ENCODE measurements around the gene UBE2O. TPM values are rescaled to one million over a fixed set of nuclear protein-coding genes. Genes with fewer than 3 reads are reported as not detected.

The UBE2O gene
- total and polyA plus RNA-seq, 2 donors, result 14.0 to 18.3 TPM

DNA sequence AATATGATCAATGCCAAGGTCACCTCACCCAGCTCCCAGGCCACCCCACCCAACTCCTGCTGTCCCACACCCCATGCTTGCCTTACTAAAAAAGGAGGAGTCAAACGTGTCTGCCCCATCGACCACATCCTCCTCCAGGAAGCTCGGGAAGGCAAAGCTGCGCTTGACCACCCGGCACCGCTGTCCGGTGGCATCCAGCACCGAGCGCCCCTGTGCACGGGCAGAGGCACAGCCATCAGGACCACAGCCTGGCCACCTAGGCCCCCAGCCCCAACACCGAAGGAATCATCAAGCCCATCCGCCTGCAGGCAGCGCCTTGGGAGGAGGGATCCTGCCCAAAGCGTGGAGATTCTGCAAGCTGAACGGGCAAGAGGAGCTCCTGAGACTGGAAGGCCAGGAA, 24.6 kb upstream of the UBE2O start:
- H3K4me1 ChIP-seq (ENCODE audit: insufficient read depth), result no peaks in the 10 kb centered on the region
- no peak for DNase-seq (ENCODE audit: extremely low spot score)
- no peak overlapping the region for H3K27ac ChIP-seq (ENCODE audit: low read depth)
- WGBS, result 89% methylated on average over 15 of the region's 15 CpGs
- H3K4me3 ChIP-seq (ENCODE audit: low read depth, low read length), result no peak overlapping the region
- H3K36me3 ChIP-seq (ENCODE audit: insufficient read depth), result no peaks in the 10 kb centered on the region

DNA sequence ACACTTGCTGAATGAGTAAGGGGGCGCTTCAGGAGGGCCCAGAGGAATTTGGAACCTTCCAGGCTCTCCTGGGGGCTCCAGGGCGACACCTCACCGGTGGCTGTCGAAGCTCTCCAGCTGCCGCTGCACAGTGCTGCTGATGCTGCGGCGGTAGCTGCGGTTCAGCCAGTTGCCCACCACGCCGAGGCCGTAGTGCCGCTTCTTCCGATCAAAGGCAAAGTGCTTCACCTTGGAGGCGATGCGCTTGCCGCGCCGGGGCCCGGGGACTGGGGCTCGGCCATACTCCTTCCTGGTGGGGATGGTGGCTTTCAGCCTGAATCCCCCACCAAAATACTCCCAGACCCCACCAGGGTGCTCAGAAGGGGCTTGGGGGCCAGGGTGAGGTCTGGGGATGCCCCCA, 23.8 kb upstream of the UBE2O start:
- no peak overlapping the region for H3K27ac ChIP-seq (ENCODE audit: low read depth)
- WGBS, result 88% methylated on average over 20 of the region's 20 CpGs
- H3K4me3 ChIP-seq (ENCODE audit: low read depth, low read length), result no peak overlapping the region
- no peak for DNase-seq (ENCODE audit: extremely low spot score)
- H3K36me3 ChIP-seq (ENCODE audit: insufficient read depth), result no peaks in the 10 kb centered on the region
- no peaks in the 10 kb centered on the region for H3K4me1 ChIP-seq (ENCODE audit: insufficient read depth)

DNA sequence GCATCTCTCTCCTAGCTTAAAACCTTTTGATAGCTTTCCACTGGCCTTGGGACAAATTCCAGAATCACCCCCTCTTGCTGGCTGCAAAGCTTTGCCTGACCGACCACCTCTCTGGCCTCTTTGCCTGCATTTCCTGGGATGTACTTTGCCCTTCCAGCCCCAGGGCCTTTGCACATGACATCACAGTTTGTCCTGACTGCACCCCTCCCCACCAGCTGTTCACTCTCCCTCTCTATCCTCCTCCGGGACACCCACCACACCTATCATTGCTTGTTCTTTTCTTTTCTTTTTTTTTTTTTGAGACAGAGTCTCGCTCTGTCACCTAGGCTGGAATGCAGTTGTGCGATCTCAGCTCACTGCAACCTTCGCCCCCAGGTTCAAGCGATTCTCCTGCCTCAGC, 22.4 kb upstream of the UBE2O start:
- Histone ChIP-seq H3K36me3 (ENCODE audit: insufficient read depth) (no peaks in the 10 kb centered on the region), H3K4me1 (ENCODE audit: insufficient read depth) (no peaks in the 10 kb centered on the region), H3K4me3 (ENCODE audit: low read depth, low read length) (no peak overlapping the region), H3K27ac (ENCODE audit: low read depth) (no peak overlapping the region)
- 98% methylated on average over 6 of the region's 6 CpGs for WGBS
- no peak for DNase-seq (ENCODE audit: extremely low spot score)

DNA sequence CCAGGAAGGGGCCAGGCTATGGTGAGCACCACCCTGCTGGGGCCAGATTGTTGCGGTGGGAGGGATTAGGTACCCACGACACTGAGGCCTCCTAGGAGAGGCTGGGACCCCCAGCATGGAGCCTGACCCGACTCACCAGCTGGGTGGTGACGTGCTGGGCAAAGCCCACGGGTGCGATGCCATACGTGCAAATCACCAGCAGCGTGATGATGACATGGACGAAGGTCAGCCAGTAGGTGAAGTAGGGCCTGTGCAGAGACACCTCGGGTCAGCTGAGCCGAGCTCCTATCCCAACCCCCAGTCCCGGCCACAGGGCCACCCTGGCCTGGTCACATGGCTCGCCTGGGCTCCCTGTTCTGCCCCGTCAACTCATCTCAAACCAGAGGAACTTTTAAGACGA, 21.9 kb upstream of the UBE2O start:
- WGBS, result 95% methylated on average over 15 of the region's 15 CpGs
- Histone ChIP-seq H3K4me1 (ENCODE audit: insufficient read depth) (no peaks in the 10 kb centered on the region), H3K27ac (ENCODE audit: low read depth) (no peak overlapping the region), H3K4me3 (ENCODE audit: low read depth, low read length) (no peak overlapping the region), H3K36me3 (ENCODE audit: insufficient read depth) (no peaks in the 10 kb centered on the region)
- DNase-seq (ENCODE audit: extremely low spot score), result no peak

- no peak overlapping the region for H3K4me3 ChIP-seq (ENCODE audit: low read depth, low read length)
- DNase-seq (ENCODE audit: extremely low spot score), result no peak
- H3K4me1 ChIP-seq (ENCODE audit: insufficient read depth), result no peaks in the 10 kb centered on the region
- no peaks in the 10 kb centered on the region for H3K36me3 ChIP-seq (ENCODE audit: insufficient read depth)
- WGBS, result 93% methylated on average over 14 of the region's 14 CpGs
- H3K27ac ChIP-seq (ENCODE audit: low read depth), result no peak overlapping the region
Measured at GRCh38 chr17:76474238-76474637, 21.3 kb upstream of the UBE2O start.

GRCh38 chr17:76473541-76473985, 20.6 kb upstream of the UBE2O start:
- Histone ChIP-seq H3K36me3 (ENCODE audit: insufficient read depth) (no peaks in the 10 kb centered on the region), H3K4me1 (ENCODE audit: insufficient read depth) (no peaks in the 10 kb centered on the region), H3K4me3 (ENCODE audit: low read depth, low read length) (no peak overlapping the region), H3K27ac (ENCODE audit: low read depth) (no peak overlapping the region)
- 85% methylated on average over 18 of the region's 18 CpGs for WGBS
- no peak for DNase-seq (ENCODE audit: extremely low spot score)

GRCh38 chr17:76472726-76473125, 19.8 kb upstream of the UBE2O start:
- Histone ChIP-seq H3K36me3 (ENCODE audit: insufficient read depth) (no peaks in the 10 kb centered on the region), H3K4me1 (ENCODE audit: insufficient read depth) (no peaks in the 10 kb centered on the region), H3K27ac (ENCODE audit: low read depth) (no peak overlapping the region), H3K4me3 (ENCODE audit: low read depth, low read length) (no peak overlapping the region)
- WGBS, result 94% methylated on average over 11 of the region's 11 CpGs
- DNase-seq (ENCODE audit: extremely low spot score), result no peak

- Histone ChIP-seq H3K4me1 (ENCODE audit: insufficient read depth) (no peaks in the 10 kb centered on the region), H3K4me3 (ENCODE audit: low read depth, low read length) (no peak overlapping the region), H3K36me3 (ENCODE audit: insufficient read depth) (no peaks in the 10 kb centered on the region), H3K27ac (ENCODE audit: low read depth) (no peak overlapping the region)
- WGBS, result 88% methylated on average over 15 of the region's 15 CpGs
- no peak for DNase-seq (ENCODE audit: extremely low spot score)
Measured at GRCh38 chr17:76472258-76472645, 19.3 kb upstream of the UBE2O start.

DNA sequence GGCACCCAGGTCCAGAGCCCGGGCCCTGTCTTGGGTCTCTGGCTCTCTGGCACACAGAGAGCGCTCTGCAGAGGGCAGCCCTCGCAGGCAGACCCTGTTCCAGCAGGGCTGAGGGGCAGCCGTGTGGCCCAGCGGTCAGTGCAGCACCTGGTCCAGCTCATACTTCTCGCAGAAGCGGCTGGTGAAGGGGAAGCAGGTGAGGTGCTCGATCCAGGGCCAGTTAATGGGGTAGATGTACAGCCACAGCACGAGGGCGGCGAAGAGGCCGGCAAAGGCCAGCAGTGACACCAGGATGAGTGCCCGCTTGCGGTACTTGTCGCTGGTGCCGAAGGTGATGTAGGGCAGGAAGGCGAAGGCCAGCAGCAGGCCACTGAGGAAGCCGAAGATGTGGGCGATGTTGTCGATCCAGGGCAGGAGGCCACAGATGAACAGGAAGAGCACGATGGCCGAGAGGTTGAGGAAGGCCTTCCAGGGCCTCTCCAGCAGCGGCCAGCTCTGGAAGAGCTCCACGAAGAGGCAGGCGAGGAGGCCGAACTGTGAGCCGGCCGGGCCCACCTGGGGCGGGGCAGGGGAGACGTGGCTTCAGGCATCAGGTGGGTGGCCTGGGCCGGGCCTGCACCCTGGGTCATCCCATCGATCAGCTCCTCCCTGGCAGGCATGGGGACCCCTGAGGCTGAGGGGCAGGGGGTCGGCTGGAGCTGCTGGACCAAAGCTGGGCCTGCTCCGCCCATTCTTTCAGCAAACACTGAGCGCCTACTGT, 18.7 kb upstream of the UBE2O start:
- H3K27ac ChIP-seq (ENCODE audit: low read depth), result no peak overlapping the region
- no peak for DNase-seq (ENCODE audit: extremely low spot score)
- H3K4me3 ChIP-seq (ENCODE audit: low read depth, low read length), result no peak overlapping the region
- no peaks in the 10 kb centered on the region for H3K4me1 ChIP-seq (ENCODE audit: insufficient read depth)
- H3K36me3 ChIP-seq (ENCODE audit: insufficient read depth), result no peaks in the 10 kb centered on the region
- 94% methylated on average over 35 of the region's 35 CpGs for WGBS

DNA sequence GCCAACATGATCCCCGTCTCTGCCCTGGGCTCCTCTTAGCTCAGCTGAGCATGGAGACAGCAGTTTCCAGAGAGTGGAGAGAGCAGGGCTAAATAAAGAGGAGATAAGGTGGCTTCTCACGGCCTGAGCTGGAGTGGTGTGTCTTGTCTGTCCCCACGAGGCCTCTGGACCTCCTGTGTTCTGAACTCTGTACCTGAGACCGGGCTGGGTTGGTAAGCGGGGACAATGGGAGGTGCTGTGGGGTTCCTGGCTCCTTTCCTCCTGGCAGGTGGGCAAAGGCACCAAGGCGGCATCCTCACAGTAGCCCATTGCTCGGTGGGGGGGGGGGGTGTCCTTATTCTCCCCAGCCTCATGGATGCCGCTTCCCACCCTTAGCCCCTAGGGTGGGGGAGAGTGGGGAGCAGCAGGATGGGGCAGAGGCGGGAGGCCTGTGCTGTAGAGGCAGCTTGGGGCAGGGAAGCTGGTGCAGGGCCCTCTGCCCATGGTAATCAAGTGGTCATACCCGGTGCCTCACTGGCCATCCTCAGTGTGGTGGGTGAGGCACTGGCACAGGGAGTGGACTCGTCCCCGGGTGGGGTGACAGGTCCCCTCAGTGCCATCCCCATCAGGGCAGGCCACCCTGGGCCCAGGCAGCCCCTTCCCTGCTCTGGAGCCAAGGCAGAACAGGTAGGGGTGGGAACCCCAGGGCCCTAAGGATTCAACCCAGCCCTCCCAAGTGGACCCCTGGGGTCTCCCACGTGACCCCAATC, 17.2 kb upstream of the UBE2O start:
- DNase-seq (ENCODE audit: extremely low spot score), result no peak
- Histone ChIP-seq H3K36me3 (ENCODE audit: insufficient read depth) (no peaks in the 10 kb centered on the region), H3K4me3 (ENCODE audit: low read depth, low read length) (no peak overlapping the region), H3K27ac (ENCODE audit: low read depth) (no peak overlapping the region), H3K4me1 (ENCODE audit: insufficient read depth) (no peaks in the 10 kb centered on the region)
- WGBS, result 93% methylated on average over 13 of the region's 13 CpGs

DNA sequence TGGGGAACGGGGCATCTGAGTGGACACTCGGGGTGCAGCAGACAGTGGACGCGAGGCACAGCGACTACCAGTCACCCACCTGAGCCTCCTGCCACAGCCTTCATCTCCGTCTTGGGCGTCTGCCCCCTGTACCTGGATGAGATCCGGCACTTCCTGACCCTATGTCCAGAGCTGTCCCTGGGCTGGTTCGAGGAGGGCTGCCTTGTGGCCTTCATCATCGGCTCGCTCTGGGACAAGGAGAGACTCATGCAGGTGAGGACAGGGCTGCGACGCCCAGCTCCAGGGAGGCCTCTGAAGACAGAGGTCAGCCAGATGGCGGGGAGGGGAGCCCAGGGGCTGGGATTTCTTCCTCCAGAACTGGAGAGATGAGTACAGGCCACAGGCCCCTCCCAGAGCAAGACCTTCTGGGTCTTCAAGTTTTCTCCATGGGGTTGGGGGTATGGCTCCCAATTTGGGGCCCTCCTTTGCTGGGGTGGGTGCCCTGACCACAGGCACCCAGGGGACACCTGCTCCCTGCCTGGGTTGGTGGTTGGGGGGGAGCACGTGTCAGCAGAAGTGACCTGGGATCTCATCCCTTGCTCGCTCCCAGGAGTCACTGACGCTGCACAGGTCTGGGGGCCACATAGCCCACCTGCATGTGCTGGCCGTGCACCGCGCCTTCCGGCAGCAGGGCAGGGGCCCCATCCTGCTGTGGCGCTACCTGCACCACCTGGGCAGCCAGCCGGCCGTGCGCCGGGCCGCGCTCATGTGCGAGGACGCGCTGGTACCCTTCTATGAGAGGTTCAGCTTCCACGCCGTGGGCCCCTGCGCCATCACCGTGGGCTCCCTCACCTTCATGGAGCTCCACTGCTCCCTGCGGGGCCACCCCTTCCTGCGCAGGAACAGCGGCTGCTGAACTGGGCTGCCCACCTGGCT, 16.4 kb upstream of the UBE2O start:
- no peaks in the 10 kb centered on the region for H3K4me1 ChIP-seq (ENCODE audit: insufficient read depth)
- no peak for DNase-seq (ENCODE audit: extremely low spot score)
- H3K36me3 ChIP-seq (ENCODE audit: insufficient read depth), result no peaks in the 10 kb centered on the region
- WGBS, result 96% methylated on average over 38 of the region's 38 CpGs
- H3K27ac ChIP-seq (ENCODE audit: low read depth), result no peak overlapping the region
- no peak overlapping the region for H3K4me3 ChIP-seq (ENCODE audit: low read depth, low read length)

DNA sequence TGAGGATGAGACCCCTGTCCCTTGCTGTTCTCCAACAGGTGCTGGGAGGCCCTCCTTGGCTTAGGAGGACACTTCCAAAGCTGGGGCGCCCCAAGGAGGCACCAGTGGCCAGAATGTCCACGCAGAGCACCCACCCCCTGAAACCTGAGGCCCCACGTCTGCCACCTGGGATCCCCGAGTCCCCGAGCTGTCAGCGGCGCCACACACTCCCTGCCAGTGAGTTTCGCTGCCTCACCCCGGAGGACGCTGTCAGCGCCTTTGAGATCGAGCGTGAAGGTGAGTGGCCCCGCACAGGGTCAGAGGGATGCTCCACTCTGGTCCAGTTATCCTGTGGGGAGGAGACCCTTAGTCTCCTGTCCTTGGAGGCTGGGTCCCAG, 15.7 kb upstream of the UBE2O start:
- Histone ChIP-seq H3K27ac (ENCODE audit: low read depth) (no peak overlapping the region), H3K4me3 (ENCODE audit: low read depth, low read length) (no peak overlapping the region), H3K36me3 (ENCODE audit: insufficient read depth) (no peaks in the 10 kb centered on the region), H3K4me1 (ENCODE audit: insufficient read depth) (no peaks in the 10 kb centered on the region)
- WGBS, result 96% methylated on average over 14 of the region's 14 CpGs
- DNase-seq (ENCODE audit: extremely low spot score), result no peak

DNA sequence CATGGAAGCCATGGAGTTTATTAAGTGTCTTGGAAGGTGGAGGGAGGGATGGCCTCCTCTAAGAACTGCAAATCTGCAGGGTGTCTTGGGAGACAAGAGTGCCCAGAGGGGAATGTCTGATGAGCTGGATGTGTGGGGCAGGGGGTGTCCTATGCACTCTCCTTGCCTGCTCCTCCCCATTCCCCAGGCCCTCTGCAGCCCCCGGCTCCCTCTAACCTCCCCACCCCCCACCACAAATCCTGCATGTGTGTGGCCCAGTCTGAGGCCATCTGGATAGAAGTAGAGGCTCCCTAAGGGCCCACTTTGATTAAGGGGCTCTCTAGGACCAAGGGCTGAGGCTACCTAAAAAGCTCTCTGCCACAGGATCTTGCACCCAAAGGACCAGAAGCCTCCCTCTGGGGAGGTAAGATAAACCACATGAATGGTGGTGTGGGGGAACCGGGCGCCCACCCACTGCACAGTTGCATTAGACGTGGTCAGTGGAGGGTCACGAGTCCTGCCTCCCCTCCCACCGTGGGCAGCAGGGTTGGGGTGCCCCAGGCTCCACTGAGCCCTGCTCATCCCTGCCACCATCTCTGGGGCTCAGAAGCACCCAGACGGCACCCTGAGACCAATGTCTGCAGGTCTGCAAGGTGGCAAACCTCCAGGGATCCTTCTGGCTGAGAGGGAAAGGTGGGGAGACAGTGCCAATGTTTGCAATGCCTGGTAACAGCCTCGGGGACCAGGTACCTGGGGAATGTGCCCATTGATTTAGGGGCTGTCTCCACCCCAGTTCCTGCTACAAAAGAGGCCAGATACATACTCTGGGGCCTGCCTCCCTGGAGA, 15.1 kb upstream of the UBE2O start:
- Histone ChIP-seq H3K4me1 (ENCODE audit: insufficient read depth) (no peaks in the 10 kb centered on the region), H3K36me3 (ENCODE audit: insufficient read depth) (no peaks in the 10 kb centered on the region), H3K4me3 (ENCODE audit: low read depth, low read length) (no peak overlapping the region), H3K27ac (ENCODE audit: low read depth) (no peak overlapping the region)
- WGBS, result 84% methylated on average over 8 of the region's 8 CpGs
- no peak for DNase-seq (ENCODE audit: extremely low spot score)

Data from urinary bladder (tissue), 4 donors.